Keratinocyte (primary cell): Measurements from ENCODE around the gene TARBP1. TPM values are rescaled to one million over a fixed set of nuclear protein-coding genes. Genes with fewer than 3 reads are reported as not detected.

Source experiments
- DNase-seq: peaks from one replicate; pipeline ENCODE4 v3.0.0-alpha.2; 2011; ENCODE audit warnings: low read depth, missing footprints, low spot score
- FAIRE-seq: peaks from 2 replicates; lab custom pipeline; 2011; peaks lifted over from hg19 to GRCh38; lab: Jason Lieb, UNC
- H2AFZ ChIP-seq: 2 replicates; pipeline ENCODE4 v1.6.0; 2012; ENCODE audit warnings: low read length, control low read depth, inconsistent platforms; ENCODE audit not compliant: control insufficient read depth
- H3K27ac ChIP-seq: 2 replicates; pipeline ENCODE4 v1.5.1; 2011; ENCODE audit warnings: low read length; ENCODE audit not compliant: control insufficient read depth, insufficient read depth
- H3K27me3 ChIP-seq: 3 replicates; pipeline ENCODE4 v1.6.0; 2011; ENCODE audit warnings: low read length; ENCODE audit not compliant: control insufficient read depth, insufficient read depth; ENCODE audit errors: extremely low read depth
- H3K36me3 ChIP-seq, 2 experiments: 2 replicates in 1 of 2; 3 replicates in 1 of 2; pipeline ENCODE4 v1.5.1; 2011; ENCODE audit warnings: low read length in 2 of 2, mild to moderate bottlenecking in 1 of 2; ENCODE audit not compliant: control insufficient read depth in 2 of 2, insufficient read depth in 2 of 2; ENCODE audit errors: extremely low read depth in 1 of 2
- H3K4me1 ChIP-seq: 3 replicates; pipeline ENCODE4 v1.5.1; 2011; ENCODE audit warnings: low read length; ENCODE audit not compliant: control insufficient read depth, insufficient read depth; ENCODE audit errors: extremely low read depth
- H3K4me2 ChIP-seq: 3 replicates; pipeline ENCODE4 v1.6.0; 2011; ENCODE audit warnings: low read depth, low read length; ENCODE audit not compliant: control insufficient read depth, insufficient read depth; ENCODE audit errors: extremely low read depth
- H3K4me3 ChIP-seq, 3 experiments: fragments of 200-600 bp in 1 of 3; sonication (generic) in 1 of 3; 2 replicates in 2 of 3; 3 replicates in 1 of 3; pipeline ENCODE4 v1.5.1; 2011 to 2016; ENCODE audit warnings: low read length in 3 of 3, mild to moderate bottlenecking in 3 of 3, control low read depth in 2 of 3, inconsistent platforms in 1 of 3, low read depth in 1 of 3, mixed read lengths in 1 of 3, mixed run types in 1 of 3, moderate library complexity in 1 of 3; ENCODE audit not compliant: control insufficient read depth in 2 of 3, insufficient read depth in 2 of 3; ENCODE audit errors: extremely low read depth in 1 of 3
- H3K79me2 ChIP-seq: 2 replicates; pipeline ENCODE4 v1.6.0; 2012; ENCODE audit warnings: low read length; ENCODE audit not compliant: control insufficient read depth, insufficient read depth
- H3K9ac ChIP-seq: 3 replicates; pipeline ENCODE4 v1.6.0; 2011; ENCODE audit warnings: low read length; ENCODE audit not compliant: control insufficient read depth, insufficient read depth; ENCODE audit errors: extremely low read depth
- H3K9me1 ChIP-seq: 3 replicates; pipeline ENCODE4 v1.6.0; 2011; ENCODE audit warnings: low read length; ENCODE audit not compliant: control insufficient read depth, insufficient read depth; ENCODE audit errors: extremely low read depth
- H3K9me3 ChIP-seq: 2 replicates; pipeline ENCODE4 v1.5.1; 2012; ENCODE audit warnings: low read depth, low read length; ENCODE audit not compliant: control insufficient read depth
- H4K20me1 ChIP-seq: 3 replicates; pipeline ENCODE4 v1.6.0; 2011; ENCODE audit warnings: low read length; ENCODE audit not compliant: control insufficient read depth, insufficient read depth; ENCODE audit errors: extremely low read depth
- EZH2 ChIP-seq: IDR thresholded peaks from one replicate; pipeline ENCODE4 v1.6.1; 2012; ENCODE audit warnings: inconsistent platforms, mild to moderate bottlenecking, low read length, moderate library complexity
- dilution Hi-C: fragments of 300-500 bp; cut with MboI; formaldehyde crosslinking; loops from one replicate; pipeline ENCODE4 v1.7.0; 2020; ENCODE audit warnings: low sequenced_read_pairs; ENCODE audit not compliant: extremely low pct_ligation_motif_present
- polyA plus RNA-seq, 5 experiments: library from polyadenylated mRNA; depleted of rRNA in 3 of 5; stranded (reverse) in 3 of 5; stranded (forward) in 1 of 5; unstranded in 1 of 5; fragments of >200 nt; gene quantifications; 1 replicate in 1 of 5; 2 replicates in 3 of 5; 3 replicates in 1 of 5; pipeline versions ENCODE4 v1.2.1 to v1.2.3, GENCODE V29; 2011 to 2012; ENCODE audit warnings: missing spikeins in 2 of 5, low read depth in 1 of 5, low replicate concordance in 1 of 5
- TF ChIP-seq, protein P1 (sequence below), 3 experiments: IDR thresholded peaks in 1 of 3; conservative IDR thresholded peaks in 1 of 3; optimal IDR thresholded peaks in 1 of 3; 2 replicates in 2 of 3; 3 replicates in 1 of 3; pipeline versions ENCODE3 to v1.5.1; 2011; ENCODE audit warnings: low read length in 3 of 3, mild to moderate bottlenecking in 3 of 3, moderate library complexity in 2 of 3, control low read depth in 1 of 3, inconsistent platforms in 1 of 3; ENCODE audit not compliant: insufficient read depth in 2 of 3; ENCODE audit errors: extremely low read depth in 1 of 3

TARBP1 gene
- polyA plus RNA-seq, 1 donor (not counting 4 experiments of a cell fraction or from before 2014, with no cell fraction given): 28.7 TPM

DNA sequence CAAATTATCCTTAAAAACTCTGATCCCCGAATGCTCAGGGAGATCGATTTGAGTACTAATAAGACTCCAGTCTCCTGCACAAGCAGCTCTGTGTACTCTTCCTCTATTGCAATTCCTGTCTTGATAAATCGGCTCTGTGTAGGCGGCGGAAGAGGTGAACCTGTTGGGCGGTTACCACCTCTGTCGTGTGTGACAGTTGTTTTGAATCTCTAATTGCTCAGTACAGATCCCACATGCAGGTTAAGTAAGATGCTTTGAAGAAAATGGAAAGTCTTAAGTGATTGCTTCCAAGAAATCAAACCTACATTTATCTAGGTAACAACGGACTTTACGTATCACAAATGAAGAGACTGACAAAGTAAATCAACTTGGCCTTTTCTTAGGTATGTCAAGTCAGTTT lies 70.2 kb downstream of the TARBP1 start:
- Histone ChIP-seq H3K27ac (no peak overlapping the region), H3K4me1 (no peaks in the 10 kb centered on the region), H3K9ac (no peak overlapping the region), H3K9me3 (no peaks in the 10 kb centered on the region), H3K9me1 (no peaks in the 10 kb centered on the region), H3K36me3 (peaks cover 1 to 3% of the 10 kb centered on the region in 2 experiments), H2AFZ (no peak overlapping the region), H3K4me3 (no peak overlapping the region), H3K27me3 (no peaks in the 10 kb centered on the region), H4K20me1 (no peaks in the 10 kb centered on the region), H3K4me2 (no peak overlapping the region), H3K79me2 (no peaks in the 10 kb centered on the region)
- no peak for TF ChIP-seq EZH2
- TF ChIP-seq, protein P1, sequence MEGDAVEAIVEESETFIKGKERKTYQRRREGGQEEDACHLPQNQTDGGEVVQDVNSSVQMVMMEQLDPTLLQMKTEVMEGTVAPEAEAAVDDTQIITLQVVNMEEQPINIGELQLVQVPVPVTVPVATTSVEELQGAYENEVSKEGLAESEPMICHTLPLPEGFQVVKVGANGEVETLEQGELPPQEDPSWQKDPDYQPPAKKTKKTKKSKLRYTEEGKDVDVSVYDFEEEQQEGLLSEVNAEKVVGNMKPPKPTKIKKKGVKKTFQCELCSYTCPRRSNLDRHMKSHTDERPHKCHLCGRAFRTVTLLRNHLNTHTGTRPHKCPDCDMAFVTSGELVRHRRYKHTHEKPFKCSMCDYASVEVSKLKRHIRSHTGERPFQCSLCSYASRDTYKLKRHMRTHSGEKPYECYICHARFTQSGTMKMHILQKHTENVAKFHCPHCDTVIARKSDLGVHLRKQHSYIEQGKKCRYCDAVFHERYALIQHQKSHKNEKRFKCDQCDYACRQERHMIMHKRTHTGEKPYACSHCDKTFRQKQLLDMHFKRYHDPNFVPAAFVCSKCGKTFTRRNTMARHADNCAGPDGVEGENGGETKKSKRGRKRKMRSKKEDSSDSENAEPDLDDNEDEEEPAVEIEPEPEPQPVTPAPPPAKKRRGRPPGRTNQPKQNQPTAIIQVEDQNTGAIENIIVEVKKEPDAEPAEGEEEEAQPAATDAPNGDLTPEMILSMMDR (optimal IDR thresholded peaks at IDR 0.05 in 1 of 3, IDR thresholded peaks at IDR 0.05 in 1 of 3, conservative IDR thresholded peaks at IDR 0.05 in 1 of 3; ENCODE audit: extremely low read depth in 1 of 3, insufficient read depth in 2 of 3, low read length in 3 of 3): no peak
- dilution Hi-C loops: no loop called here
- DNase-seq (no peak), FAIRE-seq (no peak)

- TF ChIP-seq, protein P1 (optimal IDR thresholded peaks at IDR 0.05 in 1 of 3, IDR thresholded peaks at IDR 0.05 in 1 of 3, conservative IDR thresholded peaks at IDR 0.05 in 1 of 3; ENCODE audit: extremely low read depth in 1 of 3, insufficient read depth in 2 of 3, low read length in 3 of 3): no peak
- TF ChIP-seq EZH2: no peak
- Histone ChIP-seq H3K4me3 (no peak overlapping the region), H3K9me1 (no peaks in the 10 kb centered on the region), H3K4me1 (no peaks in the 10 kb centered on the region), H3K79me2 (no peaks in the 10 kb centered on the region), H3K27me3 (no peaks in the 10 kb centered on the region), H3K27ac (no peak overlapping the region), H3K4me2 (no peak overlapping the region), H2AFZ (no peak overlapping the region), H3K9ac (no peak overlapping the region), H3K36me3 (peaks cover 1 to 3% of the 10 kb centered on the region in 2 experiments), H3K9me3 (no peaks in the 10 kb centered on the region), H4K20me1 (no peaks in the 10 kb centered on the region)
- dilution Hi-C loops: no loop called here
- FAIRE-seq: no peak
- no peak for DNase-seq
Observed at GRCh38 chr1:234406871-234407270, 72.1 kb downstream of the TARBP1 start.
